HG02970 (cell line): Measurements from ENCODE around the gene MPPED2.

Experiments
- ATAC-seq: cut with Tn5 transposase; IDR thresholded peaks from one replicate; pipeline ENCODE4 v1.9.1; 2021; ENCODE audit warnings: mild to moderate bottlenecking, moderate library complexity, moderate number of reproducible peaks; ENCODE audit not compliant: unreplicated experiment, low FRiP score

Gene MPPED2

DNA sequence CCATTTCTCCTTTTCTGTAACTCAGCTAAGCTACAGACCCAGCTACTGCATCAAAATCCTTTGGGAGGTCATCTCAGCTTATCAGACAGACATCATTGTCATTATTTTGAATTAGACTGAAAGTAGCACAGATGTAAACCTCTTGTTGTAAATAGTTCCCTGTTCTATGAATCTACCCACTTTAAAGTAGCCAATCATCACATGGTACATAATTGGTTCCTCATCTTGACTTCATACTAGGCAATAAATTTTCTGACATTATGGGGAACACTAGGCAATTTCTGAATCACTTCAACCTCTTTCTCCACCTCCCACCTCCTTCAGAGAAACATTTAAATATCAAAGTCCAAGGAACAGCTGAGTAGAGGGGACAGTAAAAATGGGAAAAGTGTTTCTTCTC is 47.9 kb downstream of the MPPED2 start:
- ATAC-seq: no peak

- ATAC-seq: no peak
Observed at GRCh38 chr11:30535818-30536217, 50.3 kb downstream of the MPPED2 start.

GRCh38 chr11:30533445-30533947 is 52.7 kb downstream of the MPPED2 start:
- no peak for ATAC-seq

DNA sequence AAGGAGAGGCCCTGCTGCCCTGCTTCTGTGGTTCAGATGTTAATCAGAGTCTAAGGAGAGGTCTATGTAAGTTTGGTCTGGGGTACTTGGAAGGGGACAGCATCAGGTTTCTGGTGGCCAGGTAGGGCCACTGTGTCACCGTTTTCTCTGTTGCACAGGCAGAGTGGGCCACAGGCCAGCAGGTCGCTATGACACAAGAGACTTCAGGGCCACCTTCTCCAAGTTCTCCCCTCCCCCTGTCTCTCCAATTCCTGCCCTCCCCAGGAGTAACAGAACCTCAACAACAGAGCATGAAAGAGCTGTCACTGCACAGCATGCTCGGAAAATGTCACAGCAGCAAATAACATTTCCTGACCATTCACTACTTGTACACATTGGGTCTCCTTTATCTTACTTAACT is 58.6 kb downstream of the MPPED2 start:
- ATAC-seq: no peak

DNA sequence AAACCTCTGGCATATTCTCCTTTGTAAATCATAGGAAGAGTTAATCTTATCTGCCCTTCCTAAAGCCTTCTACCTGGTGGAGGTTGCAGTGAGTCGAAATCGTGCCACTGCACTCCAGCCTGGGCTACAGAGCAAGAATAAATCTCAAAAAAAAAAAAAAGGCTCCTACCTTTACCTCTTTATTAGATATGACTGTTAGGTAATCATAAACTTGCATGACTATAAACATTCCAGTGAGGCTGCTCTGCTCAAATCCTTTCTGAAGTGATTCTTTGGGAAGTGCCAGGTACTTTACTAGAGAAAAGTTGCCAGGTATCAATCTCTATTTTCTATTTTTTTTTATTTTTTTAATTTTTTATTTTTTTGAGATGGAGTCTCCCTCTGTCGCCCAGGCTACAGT is 59.6 kb downstream of the MPPED2 start:
- ATAC-seq: no peak

GRCh38 chr11:30522536-30523243 is 63.5 kb downstream of the MPPED2 start:
- ATAC-seq: no peak

- ATAC-seq: no peak
Observed at GRCh38 chr11:30521297-30522071, 64.7 kb downstream of the MPPED2 start.

GRCh38 chr11:30513087-30513486 is 73.1 kb downstream of the MPPED2 start:
- no peak for ATAC-seq

GRCh38 chr11:30511408-30511807 is 74.7 kb downstream of the MPPED2 start:
- ATAC-seq: no peak

DNA sequence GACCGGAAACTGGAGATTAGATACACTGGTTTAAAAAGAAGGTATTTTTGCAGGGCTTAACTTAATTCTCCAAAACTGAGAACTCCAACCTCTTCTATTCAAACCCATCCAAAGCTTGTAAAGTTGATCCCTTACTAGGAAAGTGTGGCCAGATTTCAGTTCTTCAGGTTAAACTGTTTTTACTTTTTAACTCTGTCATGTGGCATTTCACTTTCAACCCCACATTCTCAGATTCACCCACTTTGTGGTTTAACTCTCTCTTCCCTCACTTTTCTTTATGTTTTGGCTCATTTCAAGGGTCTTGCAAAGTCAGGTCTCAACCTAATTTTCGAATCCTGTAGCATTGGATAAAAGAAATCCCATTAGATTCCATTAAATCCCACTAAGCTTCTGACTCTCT is 75.4 kb downstream of the MPPED2 start:
- no peak for ATAC-seq

- ATAC-seq: no peak
Observed at GRCh38 chr11:30509364-30509763, 76.8 kb downstream of the MPPED2 start.

- no peak for ATAC-seq
Observed at GRCh38 chr11:30508594-30508993, 77.6 kb downstream of the MPPED2 start.

DNA sequence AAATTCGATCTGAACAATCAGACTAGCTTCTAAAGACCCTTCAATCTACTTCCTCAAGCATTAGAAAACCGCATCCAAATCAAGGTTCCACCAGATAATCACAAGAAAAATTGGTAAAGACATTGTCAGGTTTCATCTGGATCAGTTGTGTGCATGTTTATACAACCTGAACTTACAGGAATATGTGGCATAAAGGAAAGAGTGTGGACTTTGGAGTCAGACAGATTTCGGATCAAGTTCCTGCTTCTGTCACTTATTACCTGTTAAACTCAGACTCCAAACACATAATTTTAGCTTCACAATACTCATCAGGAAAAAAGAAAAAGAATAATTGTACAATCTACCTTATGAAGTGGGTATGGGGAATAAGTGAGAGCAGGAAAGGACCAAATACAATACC is 80.5 kb downstream of the MPPED2 start:
- no peak for ATAC-seq

DNA sequence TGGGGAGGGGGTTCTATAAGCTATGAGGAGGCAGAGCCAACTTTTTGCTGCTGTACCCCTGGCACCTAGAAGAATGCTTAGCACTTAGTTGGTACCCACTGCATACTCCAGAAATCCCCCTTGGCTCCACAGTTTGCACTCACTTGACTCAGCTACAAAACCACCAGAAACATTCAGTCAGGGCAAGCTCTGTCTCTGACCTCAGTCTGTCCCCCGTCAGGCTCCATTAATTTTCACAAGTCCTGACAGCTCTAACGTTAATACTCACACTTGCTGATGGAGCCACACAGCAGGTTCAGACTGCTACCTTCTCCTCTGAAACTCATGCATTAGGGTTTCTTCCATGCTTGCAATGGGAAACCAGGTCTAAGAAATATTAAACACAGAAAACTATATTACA is 81.7 kb downstream of the MPPED2 start:
- ATAC-seq: no peak

DNA sequence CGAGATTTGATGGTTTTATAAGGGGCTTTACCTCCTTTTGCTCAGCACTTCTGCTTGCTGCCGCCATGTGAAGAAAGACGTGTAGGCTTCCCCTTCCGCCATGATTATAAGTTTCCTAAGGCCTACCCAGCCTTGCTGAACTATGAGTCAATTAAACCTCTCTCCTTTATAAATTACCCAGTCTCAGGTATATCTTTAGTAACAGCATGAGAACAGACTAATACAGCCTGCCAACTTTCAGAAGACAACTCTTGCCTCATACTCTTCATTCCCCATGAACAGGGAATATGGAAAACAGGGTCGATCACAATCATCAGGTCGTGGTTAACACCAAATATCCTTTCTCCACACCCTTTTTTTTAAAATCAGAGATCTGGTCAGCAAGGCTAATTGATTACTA is 83.0 kb downstream of the MPPED2 start:
- no peak for ATAC-seq

DNA sequence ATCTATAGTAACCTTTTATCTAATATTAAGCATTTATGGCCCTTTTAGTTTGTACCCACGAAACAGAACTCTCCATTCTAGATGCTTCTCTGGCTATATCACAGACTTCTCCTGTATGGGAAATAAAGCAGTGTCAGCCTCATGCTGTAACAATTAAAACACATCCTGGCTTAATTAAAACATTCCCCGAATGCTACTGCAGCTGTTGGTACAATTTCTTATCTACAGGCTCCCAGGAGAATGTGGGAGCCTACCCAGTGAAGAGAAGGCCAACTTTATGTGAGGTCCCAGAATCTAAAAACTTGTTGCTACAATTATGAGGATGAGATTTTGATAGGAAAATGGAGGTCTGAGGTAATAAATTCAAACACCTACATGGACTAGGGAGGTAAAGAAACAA is 83.8 kb downstream of the MPPED2 start:
- ATAC-seq: no peak

DNA sequence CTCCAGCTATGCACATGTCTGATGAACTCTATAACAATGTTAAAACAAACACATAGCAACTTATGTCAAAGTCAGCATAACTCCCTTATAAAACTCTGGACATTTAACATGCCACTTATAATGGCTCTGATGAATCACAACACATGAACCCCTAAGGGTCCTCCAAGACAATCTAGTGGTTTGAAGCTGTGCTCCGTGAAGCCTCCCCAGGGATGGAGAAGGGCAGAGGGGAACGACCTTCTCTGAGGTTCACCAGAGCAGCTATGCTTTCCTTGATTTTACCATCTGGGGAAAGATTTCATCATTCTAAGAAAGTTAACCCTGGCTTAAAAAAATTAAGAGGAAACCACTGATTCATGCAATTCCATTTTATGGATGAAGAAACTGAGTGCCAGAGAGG is 84.4 kb downstream of the MPPED2 start:
- ATAC-seq: no peak

DNA sequence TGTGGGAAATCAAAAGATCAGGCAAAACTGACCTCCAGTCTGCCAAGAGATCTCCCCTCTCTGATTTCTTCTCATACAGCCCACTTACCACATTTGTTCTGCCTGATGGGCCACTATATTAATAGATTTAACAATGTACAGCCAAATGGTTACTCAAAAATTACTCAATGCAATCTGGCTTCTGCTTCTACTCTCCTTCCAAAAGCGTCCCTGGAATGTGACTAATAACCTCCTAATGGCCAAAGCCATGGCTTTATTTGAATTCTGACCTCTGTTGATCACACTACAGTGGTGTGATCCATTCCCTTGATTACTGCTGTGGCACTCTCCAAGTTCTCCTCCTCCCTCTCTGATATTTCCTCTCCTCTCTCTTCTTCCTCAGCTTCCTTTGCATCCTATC is 86.2 kb downstream of the MPPED2 start:
- ATAC-seq: no peak

DNA sequence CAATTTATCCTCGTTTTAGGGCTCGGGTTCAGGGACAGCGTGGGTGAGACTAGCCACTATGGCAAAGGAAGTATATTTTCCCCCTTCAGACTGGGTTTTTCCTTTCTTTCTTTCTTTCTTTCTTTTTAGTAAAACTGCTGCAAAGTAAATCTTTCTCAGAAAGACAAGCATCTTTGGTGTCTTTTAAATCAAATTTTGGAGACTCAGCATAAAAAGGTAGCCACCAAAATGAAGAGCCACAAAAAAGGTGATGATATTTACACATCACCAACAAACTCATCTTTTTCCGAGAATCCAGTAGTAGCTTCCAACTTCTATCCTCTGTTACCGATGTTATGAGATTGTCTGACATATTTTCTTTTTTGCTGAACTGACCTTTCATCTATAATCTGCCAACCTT is 88.6 kb downstream of the MPPED2 start:
- ATAC-seq: no peak

GRCh38 chr11:30496935-30497334 is 89.2 kb downstream of the MPPED2 start:
- ATAC-seq: no peak

DNA sequence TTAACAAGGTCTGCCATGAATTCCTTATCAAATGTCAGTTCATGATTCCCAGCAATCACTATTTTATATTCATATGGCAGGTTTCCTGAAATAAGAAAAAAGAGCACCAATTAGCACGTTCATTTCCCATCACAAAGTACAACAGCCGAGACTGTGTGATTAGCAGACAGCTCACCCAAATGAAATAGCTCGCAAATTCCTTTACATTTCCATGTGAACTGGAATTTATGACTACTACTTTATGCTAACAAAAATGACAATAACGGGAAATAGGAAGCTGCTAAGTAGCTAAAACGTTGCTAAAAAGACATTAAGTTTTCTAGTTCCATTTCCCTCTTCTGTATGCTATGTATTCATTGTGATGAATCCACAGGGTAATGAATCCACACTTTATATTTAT is 90.7 kb downstream of the MPPED2 start:
- no peak for ATAC-seq

DNA sequence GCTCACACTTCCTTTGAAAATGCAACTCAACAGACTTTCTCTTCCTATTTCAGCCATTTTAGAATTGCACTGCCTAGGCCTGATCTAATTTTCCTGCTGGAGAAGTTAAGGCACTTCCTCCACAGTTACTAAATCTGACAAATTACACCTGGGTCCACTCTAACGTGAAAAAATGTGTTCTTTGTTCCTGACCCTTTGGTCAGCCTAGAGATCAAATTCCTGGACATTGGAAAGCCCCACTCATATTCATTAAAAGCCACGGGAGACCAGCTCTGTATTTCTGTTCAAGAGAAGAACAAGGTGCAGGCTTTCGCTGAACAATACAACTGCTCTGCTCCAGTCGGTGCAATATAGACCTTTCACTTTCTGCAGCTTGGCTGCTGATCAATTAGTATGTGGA is 96.6 kb downstream of the MPPED2 start:
- ATAC-seq: no peak
